Activated CD4-positive, alpha-beta T cell treated with anti-CD3 and anti-CD28 coated beads, Interleukin-2, amount 10 ng/mL, durations not matched to agents 24 days and 14 days (primary cell): ENCODE data around the gene PSMD6. TPM values are rescaled to one million over a fixed set of nuclear protein-coding genes. Genes with fewer than 3 reads are reported as not detected.

Source experiments
- DNase-seq: peaks from one replicate; pipeline ENCODE4 v3.0.0; 2022
- H3K27ac Mint-ChIP-seq: one replicate; pipeline ENCODE4 v1.8.0; 2022; ENCODE audit warnings: mild to moderate bottlenecking, mixed read lengths
- H3K27me3 Mint-ChIP-seq: one replicate; pipeline ENCODE4 v1.8.0; 2022; ENCODE audit warnings: mixed read lengths
- H3K36me3 Mint-ChIP-seq: one replicate; pipeline ENCODE4 v1.8.0; 2022; ENCODE audit warnings: low read depth, mild to moderate bottlenecking, mixed read lengths
- H3K4me1 Mint-ChIP-seq: one replicate; pipeline ENCODE4 v1.8.0; 2021; ENCODE audit warnings: mixed read lengths
- H3K4me3 Mint-ChIP-seq: one replicate; pipeline ENCODE4 v1.8.0; 2022; ENCODE audit warnings: mild to moderate bottlenecking, moderate library complexity, mixed read lengths
- H3K9me3 Mint-ChIP-seq: one replicate; pipeline ENCODE4 v1.8.0; 2021; ENCODE audit warnings: mixed read lengths
- intact Hi-C: fragments of 100-400 bp; cut with micrococcal nuclease; formaldehyde crosslinking; loops from one replicate; pipeline ENCODE4 v1.15.1; 2023
- total RNA-seq: library from RNA; stranded (reverse); gene quantifications from 2 replicates; pipeline ENCODE4 v1.2.3, GENCODE V29; 2022

Gene PSMD6
- total RNA-seq, 1 donor from 2014 or later = 146 TPM

- H3K27me3 Mint-ChIP-seq = no peaks in the 10 kb centered on the region
- peaks cover 24% of the 10 kb centered on the region for H3K4me1 Mint-ChIP-seq
- H3K9me3 Mint-ChIP-seq = no peaks in the 10 kb centered on the region
- intact Hi-C loops = no loop called here
- H3K4me3 Mint-ChIP-seq = no peak overlapping the region
- peaks cover 71% of the 10 kb centered on the region for H3K36me3 Mint-ChIP-seq
- no peak overlapping the region for H3K27ac Mint-ChIP-seq
- DNase-seq = no peak
Observed at GRCh38 chr3:64011685-64012084, 11.6 kb downstream of the PSMD6 start.

DNA sequence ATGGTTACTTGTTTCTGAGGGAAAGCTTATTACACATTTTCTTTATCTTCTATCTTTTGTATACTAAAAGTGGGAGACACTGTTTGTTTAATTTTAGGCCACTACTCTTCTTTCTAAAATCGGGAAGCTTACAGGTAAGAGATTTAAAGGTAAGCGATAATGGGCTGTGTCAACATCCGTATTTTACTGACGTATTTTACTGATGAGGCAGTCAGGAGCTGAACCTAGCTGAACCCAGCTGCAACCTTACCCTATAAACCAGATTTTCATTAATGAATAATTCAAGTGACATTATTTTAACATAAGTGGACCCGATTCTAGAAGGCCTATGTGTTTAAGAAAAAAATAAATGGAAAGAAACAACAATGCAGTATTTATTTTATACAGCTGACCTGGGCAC lies 13.1 kb downstream of the PSMD6 start:
- Mint-ChIP-seq H3K4me1 (peaks cover 22% of the 10 kb centered on the region), H3K9me3 (no peaks in the 10 kb centered on the region), H3K27me3 (no peaks in the 10 kb centered on the region), H3K36me3 (peaks cover 65% of the 10 kb centered on the region), H3K27ac (no peak overlapping the region), H3K4me3 (no peak overlapping the region)
- intact Hi-C loops = no loop called here
- no peak for DNase-seq

DNA sequence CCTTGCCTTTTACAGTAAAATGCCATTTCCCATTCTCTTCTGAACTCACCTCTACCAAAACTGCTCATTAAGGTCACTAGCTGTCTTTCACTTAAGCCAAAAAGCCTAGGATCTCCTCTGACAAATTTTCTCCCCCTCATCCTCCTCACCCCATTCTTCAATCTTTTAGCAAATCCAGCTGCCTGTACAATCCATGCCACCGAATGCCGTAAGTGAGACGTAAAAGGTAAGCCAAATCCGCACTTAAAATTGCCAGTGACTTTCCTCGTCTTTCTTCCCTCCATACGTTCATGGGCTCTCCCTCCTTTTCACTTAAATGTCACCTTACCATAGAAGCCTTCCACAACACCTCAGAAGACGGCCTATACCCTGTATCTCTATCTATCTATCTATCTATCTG lies 13.8 kb downstream of the PSMD6 start:
- no peak for DNase-seq
- Mint-ChIP-seq H3K36me3 (peaks cover 60% of the 10 kb centered on the region), H3K4me1 (peaks cover 20% of the 10 kb centered on the region), H3K4me3 (no peak overlapping the region), H3K9me3 (no peaks in the 10 kb centered on the region), H3K27ac (peak overlapping the region; percentile 4), H3K27me3 (no peaks in the 10 kb centered on the region)
- intact Hi-C loops = no loop called here

GRCh38 chr3:64008487-64009351 lies 14.6 kb downstream of the PSMD6 start:
- intact Hi-C loops = no loop called here
- Mint-ChIP-seq H3K4me1 (peaks cover 18% of the 10 kb centered on the region), H3K27ac (peak overlapping the region; percentile 61)

DNA sequence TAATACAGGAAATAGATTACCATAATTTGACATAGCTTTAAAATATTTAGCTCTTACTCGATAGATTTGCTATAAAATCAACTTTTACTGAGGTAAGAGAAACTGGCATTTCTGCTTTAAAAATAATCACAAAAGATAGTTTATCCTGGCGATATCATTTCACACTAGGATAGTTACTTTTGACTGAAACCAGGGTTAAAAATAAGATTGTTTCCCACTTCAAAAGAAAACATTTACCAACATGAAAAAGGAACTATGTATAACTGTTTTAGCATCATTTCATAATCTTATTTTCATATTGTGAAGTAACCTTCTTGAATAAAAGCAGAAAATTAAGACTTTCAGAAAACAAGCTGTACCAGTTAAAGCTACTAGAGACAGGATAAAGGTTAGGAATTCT lies 15.3 kb downstream of the PSMD6 start:
- intact Hi-C loops = no loop called here
- no peaks in the 10 kb centered on the region for H3K9me3 Mint-ChIP-seq
- H3K36me3 Mint-ChIP-seq = peaks cover 51% of the 10 kb centered on the region
- no peak overlapping the region for H3K27ac Mint-ChIP-seq
- H3K27me3 Mint-ChIP-seq = no peaks in the 10 kb centered on the region
- peaks cover 18% of the 10 kb centered on the region for H3K4me1 Mint-ChIP-seq
- H3K4me3 Mint-ChIP-seq = no peak overlapping the region
- DNase-seq = no peak

More at GRCh38 chr3:64008487-64009351, 14.6 kb downstream of the PSMD6 start:
- no peak for DNase-seq
- H3K36me3 Mint-ChIP-seq = peaks cover 55% of the 10 kb centered on the region
- H3K9me3 Mint-ChIP-seq = no peaks in the 10 kb centered on the region
- no peak overlapping the region for H3K4me3 Mint-ChIP-seq
- no peaks in the 10 kb centered on the region for H3K27me3 Mint-ChIP-seq

- no peak overlapping the region for H3K27ac Mint-ChIP-seq
- intact Hi-C loops = no loop called here
- no peak for DNase-seq
- peaks cover 4% of the 10 kb centered on the region for H3K4me1 Mint-ChIP-seq
- H3K4me3 Mint-ChIP-seq = no peak overlapping the region
- peaks cover 37% of the 10 kb centered on the region for H3K36me3 Mint-ChIP-seq
- no peaks in the 10 kb centered on the region for H3K27me3 Mint-ChIP-seq
- no peaks in the 10 kb centered on the region for H3K9me3 Mint-ChIP-seq
Observed at GRCh38 chr3:64003589-64003988, 19.7 kb downstream of the PSMD6 start.

- Mint-ChIP-seq H3K27me3 (no peaks in the 10 kb centered on the region), H3K9me3 (no peaks in the 10 kb centered on the region), H3K27ac (no peak overlapping the region), H3K36me3 (peaks cover 35% of the 10 kb centered on the region), H3K4me1 (peaks cover 2% of the 10 kb centered on the region), H3K4me3 (no peak overlapping the region)
- intact Hi-C loops = no loop called here
- no peak for DNase-seq
Observed at GRCh38 chr3:64002233-64002632, 21.1 kb downstream of the PSMD6 start.

DNA sequence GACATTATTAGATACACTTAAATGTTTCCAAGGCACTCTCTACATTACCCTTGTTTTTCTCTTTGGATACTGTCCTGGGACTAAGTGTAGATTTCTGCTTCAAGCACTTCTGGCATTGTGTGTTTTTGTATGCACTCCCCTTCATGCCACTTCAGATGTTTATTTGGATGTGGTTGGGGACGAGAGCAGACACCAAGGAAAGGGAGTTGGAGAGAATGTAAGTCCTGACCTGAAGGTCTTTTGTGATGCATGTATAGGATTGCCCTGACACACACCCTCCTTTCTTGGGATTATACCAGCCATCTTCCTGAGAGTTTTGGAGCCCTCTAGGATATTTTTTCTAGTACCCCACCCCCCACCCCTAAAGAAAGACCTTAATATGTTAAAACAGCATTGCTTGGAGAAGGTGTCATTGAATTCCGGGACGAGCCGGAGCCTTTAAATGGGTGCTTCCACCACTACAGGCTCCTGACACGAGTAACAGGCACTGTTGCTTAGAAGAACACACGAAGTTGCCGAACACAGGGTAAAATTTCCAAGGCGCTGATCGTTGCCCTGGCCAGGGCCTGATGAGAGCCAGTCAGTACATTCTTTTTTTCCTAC lies 22.7 kb downstream of the PSMD6 start:
- peaks cover 49% of the 10 kb centered on the region for H3K36me3 Mint-ChIP-seq
- no peak for DNase-seq
- H3K4me3 Mint-ChIP-seq = no peak overlapping the region
- H3K27me3 Mint-ChIP-seq = no peaks in the 10 kb centered on the region
- H3K27ac Mint-ChIP-seq = no peak overlapping the region
- no peaks in the 10 kb centered on the region for H3K4me1 Mint-ChIP-seq
- no peaks in the 10 kb centered on the region for H3K9me3 Mint-ChIP-seq
- intact Hi-C loops = no loop called here

GRCh38 chr3:63998852-63999754 lies 24.2 kb downstream of the PSMD6 start:
- intact Hi-C loops = no loop called here
- Mint-ChIP-seq H3K27ac (peak overlapping the region; percentile 0), H3K36me3 (peaks cover 58% of the 10 kb centered on the region), H3K27me3 (no peaks in the 10 kb centered on the region), H3K9me3 (no peaks in the 10 kb centered on the region), H3K4me1 (peaks cover 6% of the 10 kb centered on the region), H3K4me3 (no peak overlapping the region)
- DNase-seq = no peak

DNA sequence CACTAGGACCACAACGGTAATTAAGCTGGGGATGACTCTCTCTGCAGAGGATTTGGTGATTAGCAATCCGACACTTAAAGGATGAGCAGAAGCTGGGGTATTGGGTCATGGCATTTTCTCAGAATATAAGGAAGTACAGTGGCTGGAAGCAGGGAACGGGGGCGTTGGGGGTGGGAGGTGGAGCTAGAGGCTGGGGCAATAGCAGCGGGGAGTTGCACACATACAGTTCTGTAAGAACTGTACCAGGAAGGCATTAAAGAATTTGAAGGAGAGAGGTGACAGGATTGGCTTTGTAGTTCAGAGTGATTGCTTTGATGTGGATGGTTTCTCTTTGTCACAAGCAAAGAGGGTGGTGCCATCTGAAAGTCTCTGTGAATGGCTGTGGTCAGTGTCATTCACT lies 28.2 kb downstream of the PSMD6 start:
- Mint-ChIP-seq H3K36me3 (peaks cover 70% of the 10 kb centered on the region), H3K27ac (peak overlapping the region; percentile 65), H3K27me3 (no peaks in the 10 kb centered on the region), H3K9me3 (no peaks in the 10 kb centered on the region), H3K4me1 (peaks cover 12% of the 10 kb centered on the region), H3K4me3 (no peak overlapping the region)
- intact Hi-C loops = no loop called here
- DNase-seq = no peak

DNA sequence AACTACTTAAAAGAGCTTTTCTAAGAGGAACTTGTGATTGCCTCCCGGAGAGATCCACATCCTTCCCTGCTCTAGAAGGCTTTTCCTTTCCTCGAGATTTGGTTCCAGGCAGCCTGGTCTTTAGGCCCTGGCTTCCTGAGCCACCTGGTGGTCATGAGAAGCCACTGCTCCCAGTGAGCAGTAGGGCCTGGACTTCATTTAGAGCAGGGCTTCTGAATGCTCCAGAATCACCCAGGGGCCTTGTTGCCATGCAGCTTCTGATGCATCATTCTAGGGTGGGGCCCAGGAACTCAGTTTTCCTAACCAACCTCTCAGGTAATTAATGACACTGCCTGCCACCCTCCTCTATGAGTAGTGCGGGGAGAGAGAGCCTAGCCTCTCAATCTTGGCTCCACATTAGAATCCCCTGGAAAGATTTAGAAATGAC lies 29.6 kb downstream of the PSMD6 start:
- intact Hi-C loops = loop anchor here (1.0 to 5.0 kb wide), 3 partner anchors 31 to 131 kb away; partner anchors contain the start of genes ATXN7 and THOC7
- Mint-ChIP-seq H3K4me3 (no peak overlapping the region), H3K27ac (peak overlapping the region; percentile 15), H3K9me3 (no peaks in the 10 kb centered on the region), H3K36me3 (peaks cover 70% of the 10 kb centered on the region), H3K4me1 (peaks cover 17% of the 10 kb centered on the region), H3K27me3 (no peaks in the 10 kb centered on the region)
- peak; percentile 87 for DNase-seq

DNA sequence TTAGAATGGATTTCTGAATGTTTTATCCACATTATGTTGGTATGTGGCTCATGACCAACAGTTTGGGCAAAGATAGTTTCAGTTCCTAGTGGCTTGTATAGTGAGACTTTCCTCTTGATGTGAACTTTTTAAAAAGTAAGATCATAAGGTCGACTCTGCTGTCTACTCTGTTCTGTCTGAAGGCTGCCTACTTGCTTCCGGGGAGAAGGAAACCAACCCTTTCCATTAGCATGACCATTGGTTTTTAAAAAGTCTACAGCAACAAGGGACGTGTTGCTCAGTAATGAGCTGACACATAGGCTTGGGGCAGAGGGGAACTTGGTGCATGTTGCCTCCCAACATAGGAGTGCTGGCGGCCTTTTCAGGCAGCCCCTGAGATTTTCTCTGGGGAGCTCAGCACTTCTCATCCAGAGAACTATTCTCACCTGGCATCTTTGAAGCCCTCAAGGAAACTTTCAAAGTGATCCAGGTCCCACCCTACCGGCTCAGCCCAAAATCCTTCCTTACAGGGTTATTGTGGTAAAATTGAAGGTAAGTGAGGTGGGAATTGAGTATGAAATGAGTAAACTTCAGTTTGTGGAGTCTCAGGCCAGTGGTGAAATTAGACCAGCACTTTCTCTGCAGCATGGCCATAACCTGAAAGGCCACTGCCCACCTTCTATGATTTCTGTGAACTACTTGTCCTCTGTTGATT lies 30.6 kb downstream of the PSMD6 start:
- DNase-seq = no peak
- Mint-ChIP-seq H3K9me3 (no peaks in the 10 kb centered on the region), H3K27me3 (no peaks in the 10 kb centered on the region), H3K36me3 (peaks cover 74% of the 10 kb centered on the region), H3K27ac (no peak overlapping the region), H3K4me1 (peaks cover 19% of the 10 kb centered on the region), H3K4me3 (no peak overlapping the region)
- intact Hi-C loops = loop anchor here (1.0 to 5.0 kb wide), 3 partner anchors 30 to 130 kb away; partner anchors contain the start of genes ATXN7 and THOC7

GRCh38 chr3:63991666-63992065 lies 31.6 kb downstream of the PSMD6 start:
- H3K4me3 Mint-ChIP-seq = no peak overlapping the region
- no peaks in the 10 kb centered on the region for H3K27me3 Mint-ChIP-seq
- peaks cover 25% of the 10 kb centered on the region for H3K4me1 Mint-ChIP-seq
- no peaks in the 10 kb centered on the region for H3K9me3 Mint-ChIP-seq
- H3K36me3 Mint-ChIP-seq = peaks cover 77% of the 10 kb centered on the region
- intact Hi-C loops = loop anchor here (5.0 kb wide), 2 partner anchors 39 to 129 kb away; partner anchors contain the start of genes ATXN7 and THOC7
- no peak overlapping the region for H3K27ac Mint-ChIP-seq
- DNase-seq = no peak
